Epidermal melanocyte (primary cell): ENCODE data around the gene CENPE.

Experiments
- DNase-seq: peaks from one replicate; pipeline ENCODE4 v3.0.0; 2011; ENCODE audit warnings: low spot score; ENCODE audit not compliant: insufficient read length

The CENPE gene

DNA sequence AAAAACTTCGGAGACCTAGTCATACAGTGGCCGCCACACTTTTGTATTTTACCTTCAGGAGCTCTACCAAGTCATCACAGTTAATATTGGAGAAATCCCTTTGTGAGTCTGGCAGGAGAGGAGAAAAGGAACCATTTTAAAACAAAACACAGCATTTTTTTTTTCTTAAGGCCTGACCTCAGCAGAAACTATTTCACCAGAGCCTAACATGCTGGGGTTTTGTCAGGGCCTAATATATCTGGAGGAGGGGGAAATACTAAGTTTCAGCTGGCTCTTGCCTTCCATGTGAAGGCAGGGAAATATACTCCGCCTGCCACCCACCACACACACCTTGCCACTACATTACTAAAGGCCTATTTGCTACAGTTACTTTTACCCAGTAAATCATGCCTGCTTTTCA, 72.0 kb downstream of the CENPE start:
- DNase-seq = no peak

DNA sequence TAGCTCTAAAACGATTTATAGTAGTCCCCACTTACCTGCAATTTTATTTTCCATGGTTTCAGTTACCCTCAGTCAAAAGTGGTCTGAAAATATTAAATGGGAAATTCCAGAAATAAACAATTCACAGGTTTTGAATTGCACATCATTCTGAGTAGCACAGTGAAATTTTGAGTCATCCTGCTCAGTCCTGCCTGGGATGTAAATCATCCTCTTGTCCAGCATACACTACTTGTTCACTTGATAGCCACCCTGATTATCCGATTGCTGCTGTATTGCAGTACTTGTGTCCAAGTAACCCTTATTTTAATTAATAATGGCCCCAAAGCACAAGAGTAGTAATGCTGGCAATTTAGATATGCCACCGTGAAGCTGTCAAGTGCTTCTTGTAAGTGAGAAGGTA, 75.0 kb downstream of the CENPE start:
- no peak for DNase-seq

DNA sequence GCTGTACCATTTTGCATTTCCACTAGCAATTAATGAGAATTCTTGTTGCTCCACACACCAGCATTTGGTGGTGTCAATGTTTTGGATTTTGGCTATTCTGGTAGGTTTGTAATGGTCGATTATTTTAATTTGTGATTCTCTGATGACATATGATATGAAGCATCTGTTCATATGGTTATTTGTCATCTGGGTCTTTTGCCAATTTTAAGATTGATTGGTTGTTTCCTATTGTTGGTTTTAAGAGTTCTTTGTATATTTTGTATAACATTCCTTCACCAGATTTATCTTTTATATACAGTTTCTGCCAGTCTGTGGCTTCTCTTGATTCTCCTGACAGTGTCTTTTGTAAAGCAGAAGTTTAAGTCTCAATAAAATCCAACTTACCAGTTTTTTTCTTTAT, 80.0 kb downstream of the CENPE start:
- no peak for DNase-seq

DNA sequence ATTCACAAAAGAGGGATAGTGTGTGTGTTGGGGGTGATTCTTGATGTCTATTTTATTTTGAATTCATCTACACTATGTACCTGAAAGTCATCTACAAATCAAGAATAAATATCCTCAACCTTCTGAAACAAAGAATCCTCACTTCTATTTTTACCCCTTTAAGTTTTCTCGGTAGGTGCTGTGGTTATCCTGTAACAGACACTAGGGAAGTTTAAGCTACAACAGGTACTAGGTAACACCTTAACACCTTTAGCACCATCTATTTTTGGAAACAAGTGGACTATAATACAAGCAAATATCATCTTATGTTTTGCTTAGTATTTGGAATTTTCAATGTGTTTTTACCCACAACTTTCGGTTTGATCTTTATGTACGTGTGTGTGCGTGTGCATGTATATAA, 86.5 kb downstream of the CENPE start:
- DNase-seq = no peak

DNA sequence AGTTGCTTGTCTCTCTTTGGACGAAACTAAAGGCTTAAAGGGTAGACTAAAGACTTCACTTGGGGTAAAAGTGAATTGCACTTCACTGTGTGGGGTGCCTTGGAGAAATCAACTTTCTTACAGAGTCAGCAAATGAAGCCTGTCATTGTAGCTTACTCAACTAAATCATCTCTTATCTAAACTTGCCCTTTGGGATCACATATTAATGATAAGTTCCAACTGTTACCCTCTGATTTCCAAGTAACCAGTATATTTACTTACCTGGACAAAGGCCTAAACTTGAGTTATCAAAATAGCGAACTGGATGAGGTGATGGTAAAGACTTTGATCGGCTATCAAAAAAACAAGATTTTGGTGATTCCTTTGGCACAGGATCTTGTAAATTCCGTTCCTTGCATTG, 89.6 kb downstream of the CENPE start:
- no peak for DNase-seq

DNA sequence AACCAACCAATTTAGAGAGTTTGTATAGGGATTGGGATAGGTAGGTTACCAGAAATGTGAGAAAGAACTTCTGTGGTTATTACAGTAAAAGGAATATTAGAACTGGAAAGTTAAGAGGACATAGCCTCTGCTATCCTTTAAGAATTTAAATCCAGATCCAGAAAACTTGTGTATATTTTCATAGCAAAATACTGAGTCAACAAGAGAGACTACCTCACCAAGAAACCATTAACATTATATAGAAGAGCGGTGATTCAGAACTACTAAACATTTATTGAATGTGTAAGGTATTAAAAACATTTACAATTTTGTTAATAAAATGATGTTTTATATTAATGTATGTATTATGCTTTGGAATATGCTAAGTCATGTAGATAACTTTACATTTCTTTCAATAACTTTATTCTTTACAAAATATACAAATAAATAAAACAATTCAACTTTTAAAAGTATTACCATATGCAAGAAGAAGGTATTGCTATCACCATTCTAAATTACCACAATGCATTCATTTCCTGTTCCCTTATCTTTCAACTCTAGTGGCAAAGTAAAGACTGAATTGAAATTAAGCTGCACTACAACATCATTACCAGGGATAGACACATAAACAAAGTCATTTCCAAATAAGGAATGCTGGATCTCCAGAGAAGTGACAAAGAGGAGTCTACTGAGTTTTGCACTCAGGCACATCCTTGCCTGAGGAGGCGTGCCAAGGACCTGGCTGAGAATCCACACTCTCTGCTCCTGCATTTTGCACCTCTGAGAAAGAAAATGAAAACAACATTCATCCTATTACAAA, 92.4 kb downstream of the CENPE start:
- DNase-seq = no peak

DNA sequence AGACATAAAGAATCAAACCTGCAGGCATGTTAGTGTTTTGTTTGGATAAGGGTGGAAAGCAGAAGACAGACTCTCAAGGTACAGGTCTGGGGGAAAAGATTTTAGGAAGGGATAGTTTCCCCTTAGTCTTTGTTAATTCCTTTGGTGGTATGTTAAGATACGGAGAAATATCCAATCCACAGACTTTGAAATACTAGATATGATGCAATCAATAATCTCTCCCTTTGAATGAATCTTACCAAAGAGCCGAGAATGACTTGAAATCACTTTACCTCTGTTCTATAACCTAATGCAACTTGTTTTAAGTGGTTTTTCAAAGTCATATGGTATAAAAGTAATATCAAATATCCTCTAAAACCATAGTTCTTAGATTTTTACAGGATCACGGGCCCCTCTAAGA, 93.3 kb downstream of the CENPE start:
- no peak for DNase-seq

DNA sequence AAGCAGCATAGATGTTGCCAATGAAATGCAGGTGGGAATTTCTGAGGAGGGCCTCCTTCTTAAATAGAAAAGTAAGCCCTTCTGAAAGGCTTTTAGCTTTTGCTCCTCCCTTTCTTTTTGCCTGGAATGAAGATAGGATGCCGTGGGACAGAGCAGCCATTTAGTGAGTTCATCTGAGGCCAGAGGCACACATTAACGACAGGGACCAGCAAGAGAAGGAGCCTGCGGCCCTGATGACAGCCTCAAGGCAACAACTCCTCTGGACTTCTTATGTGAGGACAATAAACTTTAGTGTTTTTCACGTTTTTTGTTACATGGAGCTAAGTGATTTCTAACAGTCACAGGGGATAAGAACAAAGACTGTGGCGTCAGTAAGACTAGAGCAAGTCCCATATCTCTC, 97.5 kb downstream of the CENPE start:
- DNase-seq = no peak

DNA sequence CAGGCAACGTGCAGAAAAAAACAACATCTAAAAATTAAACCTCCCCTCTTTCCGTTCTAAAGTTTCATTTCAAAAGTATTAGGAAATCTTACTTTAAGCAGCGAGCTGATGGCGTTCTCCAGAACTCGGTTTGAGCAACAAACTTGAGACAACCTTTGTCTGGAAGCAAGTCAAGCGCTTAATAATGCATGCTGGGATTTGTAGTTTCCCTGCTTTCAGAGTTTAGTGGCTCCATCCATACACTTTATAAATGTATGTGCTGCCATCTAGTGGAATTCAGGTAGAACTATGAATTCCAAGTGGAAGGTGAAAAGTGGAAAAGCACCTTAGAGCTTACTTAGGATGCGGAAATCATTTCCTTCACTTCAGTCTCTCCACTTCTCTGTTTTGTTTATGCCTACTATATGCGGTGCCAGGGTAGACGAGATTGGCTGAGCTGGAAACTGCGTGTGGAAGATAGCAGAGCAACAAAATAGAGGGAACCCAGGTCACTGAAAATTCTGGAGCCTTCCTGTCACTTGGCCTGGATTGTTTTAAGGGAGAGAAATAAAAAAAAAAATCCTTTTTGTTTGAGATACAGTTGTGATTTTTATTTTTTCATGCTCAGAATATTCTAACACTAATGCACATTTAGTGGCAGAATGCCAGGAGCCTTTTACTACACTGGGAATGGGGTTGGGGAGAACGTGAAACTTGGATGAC, 98.3 kb downstream of the CENPE start, which contains the start of gene BDH2:
TSS of gene BDH2 (minus strand) at position 144 of the 702 bp plus-strand sequence. CDS start 3,580 bp downstream, outside the sequence.
- DNase-seq = peak; percentile 73

DNA sequence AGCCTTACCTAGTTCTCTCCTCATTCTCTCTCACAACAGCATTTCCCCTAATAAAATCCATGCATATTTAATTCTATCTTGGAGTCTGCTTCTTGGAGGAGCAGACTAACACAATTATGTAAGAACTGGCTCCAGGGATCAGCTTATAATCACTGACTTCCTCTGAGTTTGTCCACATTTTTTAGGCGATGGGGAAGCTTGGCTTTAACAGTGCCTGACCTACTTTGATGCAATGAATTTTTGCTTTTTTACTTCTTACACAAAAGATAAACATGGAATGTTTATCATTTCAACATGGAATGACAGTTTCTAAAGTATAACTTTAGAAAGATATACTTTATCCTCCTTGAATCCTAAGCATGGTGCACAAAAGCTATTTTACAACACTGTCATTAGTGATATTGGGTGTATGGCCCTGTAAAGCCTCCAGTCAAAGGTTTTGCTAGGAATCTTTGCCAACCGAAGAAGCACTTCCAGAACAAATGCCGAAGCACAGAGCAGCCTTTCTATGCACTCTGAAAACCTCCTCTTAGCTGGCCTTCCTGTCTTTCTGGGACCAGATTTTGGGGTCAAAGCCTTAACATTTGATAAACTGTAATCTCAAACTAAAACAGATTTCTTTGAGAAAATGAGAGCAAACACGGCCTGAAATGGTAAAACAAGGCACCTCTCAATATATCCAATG, 99.2 kb downstream of the CENPE start:
- no peak for DNase-seq

DNA sequence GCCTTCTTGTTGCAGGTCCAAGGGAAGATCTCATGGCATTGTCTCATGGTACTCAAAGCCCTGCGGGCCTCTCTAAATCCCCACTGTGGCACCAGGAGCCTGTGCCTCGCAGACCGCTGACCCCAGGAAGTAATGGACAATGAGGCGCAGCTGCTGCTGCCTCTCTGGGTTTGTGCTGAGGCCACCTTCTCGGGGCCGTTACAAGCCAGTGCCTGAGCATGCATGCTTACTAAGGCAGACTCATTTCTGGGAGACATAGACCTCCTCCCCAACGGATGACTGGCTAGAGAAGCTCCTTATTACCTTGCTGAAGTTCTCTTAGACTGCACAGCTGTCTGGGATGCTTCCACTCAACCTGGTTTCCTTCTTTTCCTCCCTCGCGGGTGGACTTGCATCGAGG, 99.8 kb downstream of the CENPE start:
- no peak for DNase-seq

DNA sequence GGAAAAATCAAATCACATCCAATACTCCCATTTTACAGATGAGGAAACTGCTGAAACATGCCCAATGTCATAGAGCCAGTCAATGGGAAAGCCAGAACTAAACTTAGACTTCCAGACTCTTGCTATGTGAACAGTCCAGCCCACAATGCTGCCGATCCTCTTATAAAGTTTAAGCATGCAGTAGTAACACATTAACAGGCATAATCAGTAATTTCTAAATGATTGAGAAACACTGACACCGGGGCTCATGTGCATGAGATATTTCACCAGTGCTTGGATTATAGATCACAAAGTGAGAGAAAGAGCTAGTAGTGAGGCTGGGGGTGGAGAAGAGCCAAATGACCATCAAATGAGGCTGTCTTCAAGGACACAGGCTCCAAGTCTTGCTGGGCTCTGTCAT, 101.0 kb downstream of the CENPE start:
- DNase-seq = no peak

DNA sequence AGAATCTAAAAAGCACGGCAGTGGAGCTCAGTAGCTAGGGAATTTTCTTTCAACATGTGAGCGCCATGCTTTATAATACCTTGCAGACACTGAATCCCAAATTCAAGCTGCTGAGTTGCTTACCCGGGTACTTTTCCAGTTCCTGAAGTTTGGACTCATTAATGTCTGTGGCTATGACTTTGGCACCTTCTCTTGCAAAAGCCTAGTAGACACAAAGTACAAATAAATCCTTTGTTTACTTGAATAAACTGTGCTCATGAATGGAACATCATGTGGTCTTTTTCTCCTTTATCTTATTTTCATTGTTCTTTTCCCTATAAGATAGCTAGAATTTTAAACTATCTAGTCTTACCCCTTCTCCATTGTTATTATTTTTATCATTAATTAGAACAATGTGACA, 103.1 kb downstream of the CENPE start:
- DNase-seq = no peak

DNA sequence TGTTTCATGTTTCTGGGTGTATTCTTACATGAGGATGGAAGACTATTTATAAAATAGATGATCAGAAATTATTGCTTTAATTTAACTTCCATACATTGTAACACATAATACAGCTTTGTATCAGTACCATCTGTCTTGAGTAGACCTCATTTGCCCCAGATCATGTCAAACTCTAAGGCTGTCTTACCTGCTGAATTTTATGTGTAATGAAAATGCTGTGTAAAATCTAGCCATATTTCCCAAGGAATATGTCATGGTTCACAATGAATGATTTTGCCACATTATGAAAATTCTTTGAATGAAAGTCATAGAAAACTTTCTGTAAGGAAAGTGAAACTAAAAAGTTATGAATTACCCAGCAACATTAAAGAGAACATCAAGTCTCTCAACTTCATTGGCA, 105.9 kb downstream of the CENPE start:
- DNase-seq = no peak

DNA sequence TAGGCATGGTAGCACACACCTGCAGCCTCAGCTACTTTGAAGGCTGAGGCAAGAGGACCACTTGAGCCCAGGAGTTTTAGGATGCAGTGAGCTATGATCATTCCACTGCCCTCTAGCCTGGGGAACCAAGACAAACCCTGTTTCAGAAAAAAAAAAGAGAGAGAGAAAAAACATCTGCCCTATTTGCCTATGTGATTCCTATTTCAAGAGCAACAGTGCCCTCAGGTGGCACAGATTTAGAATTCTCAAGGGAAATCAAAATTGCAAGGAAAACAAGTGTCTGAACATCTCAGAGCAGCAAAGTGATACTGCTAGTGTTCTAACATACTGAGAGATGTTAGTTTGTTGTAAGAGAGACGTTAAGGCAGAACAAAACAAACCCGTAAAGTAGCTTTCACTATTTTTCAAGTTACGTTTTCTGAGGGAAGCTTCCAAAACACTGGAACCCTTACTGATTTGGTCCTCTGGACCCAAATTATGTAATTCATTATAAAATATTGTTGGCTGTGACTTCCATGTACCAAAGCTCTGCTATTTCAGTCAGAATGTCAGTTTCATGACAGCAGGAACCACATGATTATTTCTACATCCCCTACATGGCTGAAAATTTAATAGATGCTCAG, 106.4 kb downstream of the CENPE start:
- no peak for DNase-seq

DNA sequence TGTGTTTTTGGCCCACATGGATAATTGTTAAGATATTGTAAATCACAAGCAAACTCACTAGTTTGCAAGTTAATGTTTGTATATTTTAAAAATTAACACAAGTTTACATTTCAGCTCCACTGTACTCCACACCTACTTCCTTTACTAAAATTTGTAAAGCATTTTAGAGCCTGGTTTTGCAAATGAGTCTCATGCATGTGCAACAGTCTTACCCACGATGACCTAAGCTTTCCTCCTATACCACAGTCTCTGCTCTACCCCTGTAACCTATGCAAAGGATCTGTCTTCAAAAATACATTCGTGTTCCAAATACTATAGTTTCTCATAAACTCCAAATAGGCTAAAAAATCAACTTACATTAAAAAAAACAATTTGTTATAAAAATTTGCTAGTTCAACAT, 108.7 kb downstream of the CENPE start:
- no peak for DNase-seq

DNA sequence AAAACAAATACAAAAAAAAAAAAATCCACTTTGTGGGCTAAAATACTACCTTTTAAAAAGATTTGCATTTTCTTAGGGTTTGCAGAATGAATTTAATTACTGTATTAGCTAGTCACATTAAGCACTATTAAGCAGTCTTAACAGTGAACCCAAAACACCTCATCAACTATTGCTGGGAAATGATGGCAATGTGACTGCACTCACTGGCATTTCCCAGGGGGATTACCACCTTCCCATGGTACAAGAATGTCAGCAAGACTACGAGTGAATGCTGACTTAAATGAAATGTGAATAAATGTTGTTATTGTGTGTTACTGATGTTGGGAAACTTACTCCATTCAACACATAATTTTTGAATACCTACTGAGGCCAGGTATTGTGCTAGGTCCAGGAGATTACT, 111.6 kb downstream of the CENPE start:
- DNase-seq = no peak

DNA sequence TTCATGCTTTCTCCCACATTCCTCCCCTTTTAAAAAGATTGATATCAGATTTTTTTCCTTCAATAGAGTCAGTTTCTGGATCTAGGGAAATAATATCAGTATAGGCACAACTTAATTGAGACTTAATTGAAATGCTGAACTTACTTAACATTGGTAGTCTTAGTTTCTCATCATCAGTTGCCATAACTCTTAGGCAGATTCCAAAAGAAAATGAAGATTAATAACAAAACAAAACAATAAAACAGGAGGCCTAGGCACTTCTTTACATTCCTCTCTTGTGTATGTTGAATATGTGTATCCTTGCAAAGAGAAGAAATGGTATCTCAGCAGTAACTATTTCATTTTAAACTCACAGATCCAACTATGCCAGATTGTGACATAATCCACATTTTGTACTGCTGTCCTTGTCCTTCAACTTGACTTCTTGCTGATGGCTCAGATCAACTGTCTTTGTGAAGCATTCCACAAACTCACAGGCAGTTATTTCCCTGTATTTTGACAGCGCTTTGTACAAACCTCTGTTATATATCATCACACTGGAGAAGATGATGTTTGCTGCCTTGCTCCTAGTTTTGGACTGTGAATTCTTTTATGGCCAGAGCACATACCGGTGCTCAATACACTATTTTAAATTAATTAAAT, 112.5 kb downstream of the CENPE start:
- DNase-seq = no peak

DNA sequence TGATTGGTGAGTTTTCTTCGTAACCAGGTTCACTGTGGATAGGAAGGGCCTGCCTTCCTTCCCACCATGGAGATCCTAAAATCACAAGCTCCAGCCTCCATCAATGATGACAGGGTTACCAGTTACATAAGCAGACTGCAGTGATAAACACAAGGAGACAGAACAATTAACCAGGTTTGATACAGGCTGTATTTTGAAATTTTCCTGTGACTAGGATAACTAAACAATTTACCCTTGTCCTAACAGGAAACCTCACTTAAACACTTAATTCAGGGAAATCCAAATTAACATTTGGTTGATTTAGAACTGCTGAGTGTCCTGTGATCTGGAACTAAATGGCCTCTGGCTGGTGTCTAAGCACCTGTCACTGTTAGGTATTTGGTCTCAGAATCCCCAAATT, 118.5 kb downstream of the CENPE start:
- DNase-seq = no peak

DNA sequence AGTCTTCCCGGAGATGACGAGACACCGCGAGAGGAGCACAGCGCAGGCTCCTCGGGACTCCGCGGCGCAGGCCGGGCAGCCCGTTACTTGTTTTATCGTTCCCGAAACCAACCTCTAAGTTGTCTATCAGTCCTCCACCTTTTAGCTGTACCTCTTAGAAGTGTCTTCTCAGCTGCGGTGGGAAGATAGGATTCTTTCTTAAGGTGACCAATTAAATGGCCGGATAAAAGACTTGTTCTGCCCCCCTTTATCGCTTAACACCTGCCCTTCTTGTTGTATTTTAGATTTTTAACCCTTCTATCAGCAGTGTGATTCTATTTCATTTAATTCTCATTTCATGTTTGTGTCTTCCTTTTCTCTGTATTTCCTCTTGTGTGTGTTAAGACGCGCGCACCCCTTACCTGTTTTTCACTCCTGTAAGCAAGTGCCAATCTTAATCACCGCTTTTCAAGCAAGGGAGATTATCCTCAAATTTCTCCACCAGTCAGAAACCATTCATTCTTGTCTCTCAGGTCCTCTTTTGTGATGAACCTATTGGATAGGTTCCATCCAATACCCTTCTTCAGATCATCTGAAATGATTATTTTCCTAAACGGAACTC, 121.3 kb downstream of the CENPE start, which contains the start of gene SLC9B2:
TSS of gene SLC9B2 (minus strand) at position 15 of the 601 bp plus-strand sequence. CDS start 9,211 bp downstream, outside the sequence.
- no peak for DNase-seq
